Activated CD4-positive, alpha-beta T cell treated with anti-CD3 and anti-CD28 coated beads, Interleukin-2, amount 10 ng/mL, durations not matched to agents 7 days and 5 days (primary cell): ENCODE results near the gene SMAD7. TPM values are rescaled to one million over a fixed set of nuclear protein-coding genes. Genes with fewer than 3 reads are reported as not detected.

Source experiments
- CTCF ChIA-PET: fragments of 350-600 bp; sonication (Branson Sonifier 250); formaldehyde crosslinking; loops from one replicate; lab custom pipeline; 2021; ENCODE audit warnings: antibody characterized with exemption; lab: Charles Lee
- POLR2A ChIA-PET: fragments of 350-600 bp; sonication (Branson Sonifier 250); formaldehyde crosslinking; loops from one replicate; lab custom pipeline; 2021; ENCODE audit warnings: antibody characterized with exemption; lab: Charles Lee
- DNase-seq: peaks from one replicate; pipeline ENCODE4 v3.0.0-alpha.2; 2020
- H3K27ac Mint-ChIP-seq: one replicate; pipeline ENCODE4 v1.8.0; 2021; ENCODE audit warnings: mild to moderate bottlenecking, moderate library complexity, mixed read lengths
- H3K27me3 Mint-ChIP-seq: one replicate; pipeline ENCODE4 v1.8.0; 2021; ENCODE audit warnings: mixed read lengths
- H3K36me3 Mint-ChIP-seq: one replicate; pipeline ENCODE4 v1.8.0; 2021; ENCODE audit warnings: low read depth, mixed read lengths
- H3K4me1 Mint-ChIP-seq: one replicate; pipeline ENCODE4 v1.8.0; 2021; ENCODE audit warnings: mixed read lengths
- H3K4me3 Mint-ChIP-seq: one replicate; pipeline ENCODE4 v1.8.0; 2021; ENCODE audit warnings: mild to moderate bottlenecking, moderate library complexity, mixed read lengths
- H3K9me3 Mint-ChIP-seq: one replicate; pipeline ENCODE4 v1.8.0; 2021; ENCODE audit warnings: mixed read lengths
- total RNA-seq, 2 experiments: library from RNA; stranded (reverse); gene quantifications; one replicate each; pipeline ENCODE4 v1.2.3, GENCODE V29; 2021

Gene SMAD7
- total RNA-seq, 2 experiments from 2014 or later: 19.5 to 21.7 TPM

DNA sequence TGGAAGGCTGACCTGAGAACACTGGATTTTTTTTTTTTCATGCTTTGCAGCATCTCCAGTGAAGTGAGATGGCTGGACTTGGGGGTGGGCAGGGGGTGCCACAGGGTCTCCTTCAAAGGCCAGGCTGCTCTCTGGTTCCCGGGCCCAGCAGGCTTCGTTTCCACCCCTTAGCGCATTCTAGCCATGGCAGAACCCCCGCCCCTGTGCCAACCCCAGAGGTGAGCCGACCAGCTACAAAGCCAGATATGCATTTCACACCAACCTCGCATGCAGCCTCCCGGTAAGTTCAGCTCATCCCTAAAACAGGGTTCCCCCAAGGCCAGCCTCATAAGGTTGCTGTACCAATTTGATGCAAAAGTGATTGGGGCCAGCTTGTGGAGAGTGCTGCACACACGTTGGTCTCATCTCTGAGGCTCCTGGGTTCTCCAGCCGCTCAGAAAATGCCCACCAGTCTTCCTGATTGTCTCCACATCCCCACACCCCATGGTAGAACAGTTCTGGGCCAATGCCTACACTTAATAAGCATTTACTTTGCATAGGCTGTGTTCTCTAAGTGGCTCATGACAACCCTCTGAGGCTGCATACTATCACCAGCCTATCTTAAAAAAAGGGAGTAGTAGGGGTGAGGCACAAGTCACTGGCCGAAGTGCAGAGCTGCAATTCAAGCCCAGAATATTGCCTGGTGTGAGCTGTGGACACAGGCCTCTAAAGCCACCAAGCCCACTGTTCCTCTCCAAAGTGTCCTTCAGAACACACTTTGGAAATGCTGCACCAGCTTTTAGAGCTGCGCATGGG lies 23.3 kb downstream of the SMAD7 start:
- Mint-ChIP-seq H3K9me3 (no peaks in the 10 kb centered on the region), H3K27ac (peak overlapping the region; percentile 47), H3K36me3 (peaks cover 42% of the 10 kb centered on the region), H3K27me3 (no peaks in the 10 kb centered on the region), H3K4me1 (peaks cover 97% of the 10 kb centered on the region), H3K4me3 (no peak overlapping the region)
- DNase-seq: no peak
- POLR2A ChIA-PET: interaction anchor here (0.6 kb wide), 1 partner anchor 24 kb away, joined by 3 read pairs; no protein-coding TSS in a partner anchor
- CTCF ChIA-PET: interaction anchor here (2.1 to 2.3 kb wide), 2 partner anchors 12 to 20 kb away, joined by 5 to 7 read pairs; no protein-coding TSS in a partner anchor

DNA sequence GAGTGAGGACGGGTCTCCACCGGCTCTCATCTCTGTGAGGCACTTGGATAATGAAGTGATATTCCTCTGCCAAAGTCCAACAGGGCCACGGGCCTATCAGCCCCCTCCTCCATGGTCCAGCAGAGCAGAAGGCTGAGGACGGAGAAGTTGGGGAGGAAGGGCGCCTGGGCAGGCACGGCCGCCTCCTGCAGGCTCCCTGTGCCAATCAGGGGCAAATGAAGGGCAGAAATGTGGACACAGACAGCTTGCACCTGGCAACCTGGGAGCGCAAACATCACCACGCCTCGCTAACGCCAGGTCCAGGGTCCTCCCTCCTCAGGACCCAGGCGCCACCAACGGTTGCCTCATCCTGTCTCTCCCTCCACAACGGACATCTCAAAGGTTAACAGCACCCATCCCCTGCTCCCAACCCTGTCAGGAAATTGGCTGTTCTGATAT lies 24.3 kb downstream of the SMAD7 start:
- peaks cover 42% of the 10 kb centered on the region for H3K36me3 Mint-ChIP-seq
- H3K27ac Mint-ChIP-seq: peak overlapping the region; percentile 27
- H3K27me3 Mint-ChIP-seq: no peaks in the 10 kb centered on the region
- H3K4me1 Mint-ChIP-seq: peaks cover 95% of the 10 kb centered on the region
- no peaks in the 10 kb centered on the region for H3K9me3 Mint-ChIP-seq
- POLR2A ChIA-PET: no interaction called here
- DNase-seq: no peak
- CTCF ChIA-PET: interaction anchor here (0.9 to 2.3 kb wide), 5 partner anchors 10 to 97 kb away, joined by 3 to 7 read pairs (median 5); no protein-coding TSS in a partner anchor
- H3K4me3 Mint-ChIP-seq: no peak overlapping the region

DNA sequence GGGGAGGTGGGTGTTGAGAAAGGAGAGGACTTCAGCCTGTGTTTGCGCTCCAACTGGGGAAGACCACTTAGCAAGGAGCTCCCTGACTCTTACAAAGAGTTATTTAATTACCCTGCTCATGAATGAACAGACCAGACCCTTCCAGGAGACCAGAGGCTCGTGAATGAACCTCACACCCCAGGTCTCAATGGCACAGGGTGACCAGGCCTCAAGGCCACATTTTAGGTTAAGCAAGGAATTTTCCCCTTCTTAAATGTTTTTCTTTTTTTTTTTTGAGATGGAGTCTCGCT lies 25.3 kb downstream of the SMAD7 start:
- Mint-ChIP-seq H3K27ac (peak overlapping the region; percentile 90), H3K4me1 (peaks cover 90% of the 10 kb centered on the region), H3K27me3 (no peaks in the 10 kb centered on the region), H3K36me3 (peaks cover 44% of the 10 kb centered on the region), H3K9me3 (no peaks in the 10 kb centered on the region), H3K4me3 (no peak overlapping the region)
- POLR2A ChIA-PET: interaction anchor here (0.7 kb wide), 1 partner anchor 13 kb away, joined by 4 read pairs; no protein-coding TSS in a partner anchor
- DNase-seq: no peak
- CTCF ChIA-PET: interaction anchor here (0.6 to 2.3 kb wide), 7 partner anchors 12 to 324 kb away, joined by 3 to 5 read pairs (median 3); no protein-coding TSS in a partner anchor

DNA sequence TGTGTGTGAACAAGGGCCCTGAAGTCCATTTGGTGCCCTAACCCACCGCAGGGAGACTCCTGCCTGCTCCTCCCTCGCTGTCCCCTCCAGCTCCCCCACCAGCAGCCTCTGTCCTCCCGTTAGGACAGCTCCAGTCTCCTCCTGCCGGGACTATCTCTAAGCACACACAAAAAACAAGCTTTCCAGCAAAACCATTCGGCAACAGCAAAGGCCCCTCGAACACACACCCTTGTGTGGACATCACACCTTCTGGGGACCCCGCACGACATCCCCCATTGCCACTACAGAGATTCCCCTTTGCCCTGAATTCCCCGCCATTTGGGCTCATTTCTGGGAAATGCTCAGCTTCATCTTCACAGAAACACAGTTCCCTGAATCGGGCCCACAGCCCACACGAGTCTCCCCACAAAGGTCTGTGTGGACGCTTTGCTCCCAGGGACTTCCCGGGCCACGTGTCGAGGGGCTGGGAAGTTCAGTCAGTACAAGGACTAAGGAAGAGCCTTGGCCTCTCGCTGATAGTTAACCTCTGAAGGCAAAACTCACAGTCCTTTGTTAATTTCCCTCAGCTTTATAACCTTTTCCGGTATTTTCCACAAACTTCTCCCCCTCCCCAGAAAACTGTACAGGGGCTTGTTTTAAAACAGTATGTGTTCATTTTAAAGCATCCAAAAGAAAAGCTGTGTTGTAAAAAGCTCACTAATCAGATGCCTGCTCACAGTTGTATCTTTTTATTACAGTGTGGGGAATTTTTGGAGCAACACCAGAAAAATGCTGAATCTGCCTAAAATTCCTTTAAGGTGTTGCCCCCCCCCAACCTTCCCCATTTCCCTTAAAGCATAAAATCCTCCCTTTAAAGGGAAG lies 25.9 kb downstream of the SMAD7 start:
- CTCF ChIA-PET: interaction anchor here (0.6 to 2.4 kb wide), 13 partner anchors 9 to 323 kb away, joined by 3 to 7 read pairs (median 3); no protein-coding TSS in a partner anchor
- H3K4me1 Mint-ChIP-seq: peaks cover 88% of the 10 kb centered on the region
- H3K4me3 Mint-ChIP-seq: peak overlapping the region; percentile 46
- H3K27ac Mint-ChIP-seq: peak overlapping the region; percentile 90
- POLR2A ChIA-PET: no interaction called here
- H3K9me3 Mint-ChIP-seq: no peaks in the 10 kb centered on the region
- H3K36me3 Mint-ChIP-seq: peaks cover 44% of the 10 kb centered on the region
- no peaks in the 10 kb centered on the region for H3K27me3 Mint-ChIP-seq
- DNase-seq: peak; percentile 26

DNA sequence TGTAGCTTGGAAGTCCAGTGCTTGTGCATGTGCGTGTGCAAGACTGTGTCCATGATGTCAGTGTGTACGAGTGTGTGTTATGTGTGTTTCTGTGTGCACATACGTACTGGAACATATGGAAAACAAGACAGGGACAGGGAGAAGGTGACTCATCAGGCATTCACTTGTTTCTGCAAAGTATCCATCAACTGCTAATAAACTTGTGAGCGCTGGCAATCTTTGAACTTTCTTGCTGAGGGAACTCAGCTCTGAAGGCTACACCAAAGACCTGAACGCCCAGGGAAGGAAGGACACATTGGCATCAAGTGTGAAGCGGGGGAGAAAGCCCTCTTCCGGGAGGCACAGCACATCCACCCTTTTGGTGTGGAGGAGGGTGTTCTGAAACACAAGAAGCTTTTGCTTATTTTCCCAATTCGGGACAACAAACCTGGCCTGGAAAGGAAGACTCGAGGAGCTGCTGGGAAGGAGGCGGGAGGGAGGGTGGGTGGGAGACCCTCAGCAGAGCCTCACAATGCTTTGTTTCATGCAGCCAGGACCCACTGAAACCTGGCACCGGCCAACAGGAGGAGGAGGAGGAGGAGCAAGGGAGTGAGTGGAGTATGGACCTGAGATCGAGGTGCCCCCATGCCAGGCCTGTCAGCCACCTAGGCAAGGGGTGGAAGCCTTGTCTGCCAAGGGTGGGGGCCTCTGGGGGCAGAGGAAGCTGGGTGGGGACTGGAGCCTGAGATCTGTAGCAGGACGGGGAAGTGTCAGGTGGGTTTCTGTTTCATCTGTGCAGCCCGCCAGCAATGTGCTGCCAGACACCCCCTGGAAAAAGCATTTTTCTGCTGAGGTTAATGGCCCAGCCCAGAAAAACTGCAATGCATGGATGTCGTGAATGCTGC lies 26.8 kb downstream of the SMAD7 start:
- ChIA-PET POLR2A (no interaction called here), CTCF (interaction anchor here (0.7 to 2.4 kb wide), 9 partner anchors 8 to 28 kb away, joined by 3 to 7 read pairs (median 3); no protein-coding TSS in a partner anchor)
- Mint-ChIP-seq H3K4me3 (peak overlapping the region; percentile 66), H3K4me1 (peaks cover 82% of the 10 kb centered on the region), H3K27ac (peak overlapping the region; percentile 90), H3K27me3 (no peaks in the 10 kb centered on the region), H3K36me3 (peaks cover 47% of the 10 kb centered on the region), H3K9me3 (no peaks in the 10 kb centered on the region)
- DNase-seq: no peak

DNA sequence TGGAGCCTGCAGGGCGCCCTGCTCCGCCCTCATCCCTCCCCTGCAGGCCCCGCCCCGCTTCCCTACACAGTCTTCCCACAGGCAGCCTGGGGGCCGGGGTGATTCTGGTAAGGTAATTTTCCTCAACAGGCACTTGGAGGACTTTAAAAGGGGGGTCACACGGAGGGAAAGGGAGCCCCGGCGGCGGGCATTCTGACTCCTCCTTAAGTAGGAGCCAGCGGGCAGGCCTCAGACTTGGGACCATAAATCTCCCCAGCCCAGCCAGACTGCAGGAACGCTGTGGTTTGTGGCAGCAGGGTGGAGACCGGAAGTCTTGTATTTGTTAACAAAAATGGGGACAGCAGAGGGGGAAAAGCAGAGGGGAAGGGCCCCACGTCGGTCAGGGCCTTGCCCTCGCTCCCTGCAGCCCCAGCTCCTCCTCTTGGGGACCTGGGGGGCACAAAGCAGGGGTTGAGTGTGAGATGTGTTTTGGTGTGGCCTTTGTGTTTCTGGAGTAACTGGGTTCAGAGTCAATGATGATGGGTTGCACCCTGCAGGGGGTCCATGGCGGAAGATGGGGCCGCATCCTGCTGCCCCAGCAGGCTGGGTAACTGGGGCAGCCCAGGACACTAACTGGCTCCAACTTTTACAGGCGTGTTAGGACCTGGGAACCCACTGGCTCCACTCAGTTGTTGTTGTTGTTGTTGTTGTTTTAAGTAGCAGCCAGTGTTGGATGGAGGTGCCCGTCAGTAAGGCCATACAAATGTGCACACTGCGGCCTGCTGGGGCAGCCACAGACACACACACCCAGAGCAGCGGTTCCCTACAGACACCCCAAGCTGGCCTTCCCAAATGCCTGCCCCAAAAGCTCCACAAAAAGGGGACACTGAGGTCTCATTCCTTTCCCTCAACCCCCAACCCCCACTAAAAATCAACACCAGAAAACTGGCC lies 27.7 kb downstream of the SMAD7 start:
- peak overlapping the region; percentile 66 for H3K4me3 Mint-ChIP-seq

DNA sequence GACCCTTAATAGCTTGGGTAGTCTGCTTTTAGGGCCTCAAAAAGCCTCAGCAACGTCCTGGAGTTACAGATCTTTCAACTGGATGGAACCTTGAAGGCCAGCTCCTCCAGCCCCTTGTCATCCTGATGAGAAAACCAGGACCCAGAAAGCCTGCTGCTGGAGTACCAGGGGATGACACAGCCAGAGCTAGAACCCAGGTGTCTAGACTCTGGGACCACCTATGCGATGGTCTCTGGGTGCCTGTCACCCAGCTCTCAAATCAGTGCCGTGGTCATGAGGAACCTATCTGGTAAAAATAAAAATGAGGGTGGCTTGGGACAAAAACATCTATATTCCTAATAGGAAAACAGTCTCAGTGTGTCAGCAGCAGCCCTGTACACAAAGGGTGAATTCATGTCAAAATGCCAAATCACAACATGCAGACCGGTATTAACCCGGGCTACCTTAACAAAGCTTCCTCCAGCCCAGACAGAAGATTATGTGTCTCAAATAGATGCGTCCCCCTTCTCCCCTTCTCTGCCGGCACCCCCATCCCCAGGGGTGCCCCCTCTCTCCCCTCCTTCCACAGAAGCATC lies 28.5 kb downstream of the SMAD7 start:
- H3K27ac Mint-ChIP-seq: peak overlapping the region; percentile 90
- H3K27me3 Mint-ChIP-seq: no peaks in the 10 kb centered on the region
- no peak for DNase-seq
- ChIA-PET POLR2A (interaction anchor here (0.5 kb wide), 1 partner anchor 556 kb away, joined by 3 read pairs; no protein-coding TSS in a partner anchor), CTCF (interaction anchor here (0.6 to 2.4 kb wide), 5 partner anchors 9 to 31 kb away, joined by 3 to 7 read pairs (median 5); no protein-coding TSS in a partner anchor)
- H3K4me1 Mint-ChIP-seq: peaks cover 65% of the 10 kb centered on the region
- H3K36me3 Mint-ChIP-seq: peaks cover 49% of the 10 kb centered on the region
- no peaks in the 10 kb centered on the region for H3K9me3 Mint-ChIP-seq
- peak overlapping the region; percentile 66 for H3K4me3 Mint-ChIP-seq

More for the DNA sequence above, 27.7 kb downstream of the SMAD7 start:
- peaks cover 73% of the 10 kb centered on the region for H3K4me1 Mint-ChIP-seq
- no peaks in the 10 kb centered on the region for H3K27me3 Mint-ChIP-seq
- ChIA-PET POLR2A (no interaction called here), CTCF (interaction anchor here (0.6 to 2.4 kb wide), 7 partner anchors 10 to 32 kb away, joined by 3 to 7 read pairs (median 3); no protein-coding TSS in a partner anchor)
- peak overlapping the region; percentile 90 for H3K27ac Mint-ChIP-seq
- H3K9me3 Mint-ChIP-seq: no peaks in the 10 kb centered on the region
- H3K36me3 Mint-ChIP-seq: peaks cover 49% of the 10 kb centered on the region
- DNase-seq: peak; percentile 44

DNA sequence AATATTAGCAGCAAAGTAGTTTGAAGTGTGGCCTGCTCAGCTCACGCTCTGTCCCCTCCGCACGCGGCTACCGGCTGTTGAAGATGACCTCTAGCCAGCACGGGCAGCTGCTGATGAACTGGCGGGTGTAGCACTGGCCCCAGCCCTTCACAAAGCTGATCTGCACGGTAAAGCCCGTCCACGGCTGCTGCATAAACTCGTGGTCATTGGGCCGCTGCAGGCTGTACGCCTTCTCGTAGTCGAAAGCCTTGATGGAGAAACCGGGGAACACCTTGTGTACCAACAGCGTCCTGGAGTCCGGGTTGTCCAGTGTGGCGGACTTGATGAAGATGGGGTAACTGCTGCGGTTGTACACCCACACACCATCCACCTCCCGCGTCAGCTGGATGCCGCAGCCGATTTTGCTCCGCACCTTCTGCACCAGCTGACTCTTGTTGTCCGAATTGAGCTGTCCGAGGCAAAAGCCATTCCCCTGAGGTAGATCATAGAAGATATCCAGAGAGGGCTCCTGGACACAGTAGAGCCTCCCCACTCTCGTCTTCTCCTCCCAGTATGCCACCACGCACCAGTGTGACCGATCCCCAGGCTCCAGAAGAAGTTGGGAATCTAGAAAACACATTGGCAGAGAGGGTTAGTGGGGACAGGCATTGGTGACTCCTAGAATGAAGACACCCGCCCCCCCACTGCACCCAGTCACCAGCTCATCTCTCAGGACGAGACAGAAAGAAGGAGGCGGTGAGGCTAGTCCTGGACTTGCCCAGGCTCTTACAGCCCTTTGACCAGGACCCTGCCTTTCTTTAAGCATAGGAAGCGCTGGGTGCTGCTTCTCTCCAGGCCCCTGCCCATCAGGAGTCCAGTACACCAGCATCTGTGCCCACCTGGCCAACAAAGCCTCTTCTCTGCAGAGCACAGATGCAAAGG lies 29.2 kb downstream of the SMAD7 start:
- Mint-ChIP-seq H3K4me1 (peaks cover 62% of the 10 kb centered on the region), H3K36me3 (peaks cover 43% of the 10 kb centered on the region), H3K4me3 (no peak overlapping the region), H3K27ac (no peak overlapping the region), H3K9me3 (no peaks in the 10 kb centered on the region), H3K27me3 (no peaks in the 10 kb centered on the region)
- ChIA-PET POLR2A (interaction anchor here (0.5 kb wide), 1 partner anchor 557 kb away, joined by 3 read pairs; no protein-coding TSS in a partner anchor), CTCF (interaction anchor here (0.6 to 1.8 kb wide), 4 partner anchors 11 to 31 kb away, joined by 3 to 6 read pairs (median 4); no protein-coding TSS in a partner anchor)
- no peak for DNase-seq

DNA sequence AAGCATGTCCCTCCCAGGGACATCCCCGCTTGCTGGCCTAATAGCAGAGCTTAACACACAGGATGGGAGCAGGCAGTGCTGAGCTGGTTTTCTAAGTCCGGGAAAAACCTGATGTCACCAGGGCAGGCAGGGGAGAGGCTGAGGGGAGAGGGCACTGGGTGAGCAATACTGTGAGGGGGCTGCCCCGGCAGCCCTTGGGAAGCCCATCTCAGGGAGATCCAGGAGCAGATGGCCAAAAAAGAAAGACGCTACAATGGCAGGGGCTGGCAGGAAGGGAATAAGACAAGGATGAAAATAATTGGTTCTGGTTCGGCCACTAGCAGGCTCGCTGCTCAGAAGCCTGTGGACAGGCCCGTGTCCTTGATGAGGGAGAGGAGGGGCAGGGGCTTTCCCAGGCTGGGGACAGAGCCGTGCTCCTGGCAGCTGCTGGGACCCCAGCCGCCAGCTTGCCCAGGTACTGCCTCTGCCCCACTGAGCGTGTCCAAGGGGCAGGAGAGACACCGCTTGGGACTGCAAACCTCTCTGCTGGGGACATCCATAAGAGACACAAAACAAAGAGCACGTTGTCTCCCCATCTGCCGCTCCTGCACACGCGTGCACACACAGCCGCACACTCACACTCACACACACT lies 30.2 kb downstream of the SMAD7 start:
- Mint-ChIP-seq H3K4me3 (no peak overlapping the region), H3K9me3 (no peaks in the 10 kb centered on the region), H3K27me3 (no peaks in the 10 kb centered on the region), H3K27ac (no peak overlapping the region), H3K36me3 (peaks cover 39% of the 10 kb centered on the region), H3K4me1 (peaks cover 57% of the 10 kb centered on the region)
- ChIA-PET POLR2A (no interaction called here), CTCF (interaction anchor here (0.5 to 1.8 kb wide), 5 partner anchors 12 to 1416 kb away, joined by 3 to 5 read pairs (median 3); no protein-coding TSS in a partner anchor)
- DNase-seq: no peak
